ENCODE measurements around the gene EMILIN1. TPM values are rescaled to one million over a fixed set of nuclear protein-coding genes. Genes with fewer than 3 reads are reported as not detected.
"Not testable (repeated sequence)": the region's sequence is repeated elsewhere in the genome, so short reads cannot be mapped to it uniquely, and the experiment has no call there.

Gene EMILIN1
- polyA plus RNA-seq, 2 donors, result 10.7 to 12.1 TPM

DNA sequence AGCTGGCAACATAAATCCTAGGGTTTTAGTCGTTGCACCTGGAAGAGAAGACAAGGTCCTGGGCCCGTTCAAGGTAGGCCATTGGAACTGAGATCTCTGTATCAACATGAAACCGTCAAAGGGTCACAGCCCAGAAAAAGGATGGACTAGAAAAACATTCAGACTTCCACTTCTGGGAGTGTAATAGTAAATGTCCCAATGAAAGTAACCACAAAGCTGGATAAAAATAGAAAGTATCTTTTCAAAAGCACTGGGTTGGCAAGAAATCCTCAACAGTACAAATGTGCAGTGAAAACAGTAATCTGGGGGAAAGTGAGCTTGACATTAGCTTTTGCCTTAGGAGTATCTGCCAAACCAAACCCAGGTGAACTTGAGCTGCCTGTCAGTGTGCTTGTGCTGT, 27.6 kb downstream of the EMILIN1 start:
- Histone ChIP-seq H3K27ac (ENCODE audit: low read depth in 2 of 2, low read length in 1 of 2) (no peak overlapping the region), H3K4me1 (ENCODE audit: control insufficient read depth in 2 of 2, insufficient read depth in 2 of 2, low read length in 1 of 2) (no peaks in the 10 kb centered on the region)
- 61 to 67% methylated on average over 3 of the region's 3 CpGs for WGBS, 2 donors

DNA sequence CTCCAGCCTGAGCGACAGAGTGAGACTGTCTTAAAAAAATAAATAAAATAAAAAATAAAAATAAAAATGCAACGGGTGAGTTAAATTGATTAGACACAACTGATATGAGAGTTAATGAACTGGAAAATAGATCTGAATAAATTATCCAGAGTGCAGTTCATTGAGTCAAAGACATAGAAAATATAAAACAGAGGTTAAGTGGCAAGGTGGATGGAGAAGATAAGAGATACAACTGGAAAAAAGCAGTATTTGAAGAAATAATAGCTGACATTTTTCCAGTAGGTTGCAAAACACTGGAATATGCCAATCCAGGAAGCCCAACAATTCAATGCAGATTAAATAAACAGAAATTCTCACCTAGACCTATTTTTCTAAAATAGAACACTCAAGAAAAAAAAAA, 29.8 kb downstream of the EMILIN1 start:
- WGBS, 2 donors, result 81 to 88% methylated on average over 2 of the region's 2 CpGs
- Histone ChIP-seq H3K4me1 (ENCODE audit: control insufficient read depth in 2 of 2, insufficient read depth in 2 of 2, low read length in 1 of 2) (no peaks in the 10 kb centered on the region), H3K9me3 (ENCODE audit: control insufficient read depth in 2 of 2, insufficient read depth in 1 of 2, low read depth in 1 of 2, low read length in 1 of 2) (no peaks in the 10 kb centered on the region), H3K4me3 (ENCODE audit: low read depth in 1 of 2, low read length in 2 of 2) (no peak overlapping the region), H3K36me3 (ENCODE audit: control insufficient read depth in 2 of 2, insufficient read depth in 2 of 2, low read length in 1 of 2) (no peaks in the 10 kb centered on the region), H3K27me3 (ENCODE audit: control insufficient read depth in 1 of 2, insufficient read depth in 2 of 2, low read length in 2 of 2) (no peaks in the 10 kb centered on the region), H3K27ac (ENCODE audit: low read depth in 2 of 2, low read length in 1 of 2) (no peak overlapping the region)

More for the DNA sequence above, 27.6 kb downstream of the EMILIN1 start:
- no peak overlapping the region for H3K4me3 ChIP-seq (ENCODE audit: low read depth in 1 of 2, low read length in 2 of 2)
- no peaks in the 10 kb centered on the region for H3K27me3 ChIP-seq (ENCODE audit: control insufficient read depth in 1 of 2, insufficient read depth in 2 of 2, low read length in 2 of 2)
- no peaks in the 10 kb centered on the region for H3K36me3 ChIP-seq (ENCODE audit: control insufficient read depth in 2 of 2, insufficient read depth in 2 of 2, low read length in 1 of 2)
- H3K9me3 ChIP-seq (ENCODE audit: control insufficient read depth in 2 of 2, insufficient read depth in 1 of 2, low read depth in 1 of 2, low read length in 1 of 2), result no peaks in the 10 kb centered on the region

DNA sequence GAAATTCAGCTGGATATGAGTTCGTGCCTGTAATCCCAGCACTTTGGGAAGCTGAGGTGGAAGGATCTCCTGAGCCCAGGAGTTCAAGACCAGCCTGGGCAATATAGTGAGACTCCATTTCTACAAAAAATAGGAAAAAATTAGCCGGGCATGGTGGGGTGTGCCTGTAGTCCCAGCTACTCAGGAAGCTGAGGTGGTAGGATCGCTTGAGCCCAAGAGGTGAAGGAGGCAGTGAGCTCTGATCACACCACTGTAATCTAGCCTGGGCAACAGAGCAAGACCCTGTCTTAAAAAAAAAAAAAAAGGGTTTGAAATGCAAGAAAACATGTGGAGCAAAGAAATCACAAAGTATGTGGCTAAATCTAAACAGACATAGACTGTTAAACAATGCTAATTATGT, 30.7 kb downstream of the EMILIN1 start:
- WGBS, 2 donors, result 93% methylated on average over 3 of the region's 3 CpGs
- Histone ChIP-seq H3K4me3 (ENCODE audit: low read depth in 1 of 2, low read length in 2 of 2) (no peak overlapping the region), H3K9me3 (ENCODE audit: control insufficient read depth in 2 of 2, insufficient read depth in 1 of 2, low read depth in 1 of 2, low read length in 1 of 2) (no peaks in the 10 kb centered on the region)

DNA sequence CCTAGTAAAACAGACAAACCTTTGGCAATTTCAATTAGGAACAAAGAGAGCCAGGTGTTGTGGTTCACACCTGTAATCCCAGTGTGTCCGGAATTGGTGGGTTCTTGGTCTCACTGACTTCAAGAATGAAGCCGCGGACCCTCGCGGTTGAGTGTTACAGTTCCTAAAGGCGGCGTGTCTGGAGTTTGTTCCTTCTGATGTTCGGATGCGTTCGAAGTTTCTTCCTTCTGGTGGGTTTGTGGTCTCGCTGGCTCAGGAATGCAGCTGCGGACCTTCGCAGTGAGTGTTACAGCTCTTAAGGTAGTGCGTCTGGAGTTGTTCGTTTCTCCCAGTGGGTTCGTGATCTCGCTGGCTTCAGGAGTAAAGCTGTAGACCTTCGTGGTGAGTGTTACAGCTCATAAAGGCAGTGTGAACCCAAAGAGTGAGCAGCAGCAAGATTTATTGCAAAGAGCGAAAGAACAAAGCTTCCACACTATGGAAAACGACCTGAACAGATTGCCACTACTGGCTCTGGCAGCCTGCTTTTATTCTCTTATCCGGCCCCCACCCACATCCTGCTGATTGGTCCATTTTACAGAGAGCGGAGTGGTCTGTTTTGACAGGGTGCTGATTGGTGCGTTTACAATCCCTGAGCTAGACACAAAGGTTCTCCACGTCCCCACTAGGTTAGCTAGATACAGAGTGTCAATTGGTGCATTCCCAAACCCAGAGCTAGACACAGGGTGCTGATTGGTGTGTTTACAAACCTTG, 32.4 kb downstream of the EMILIN1 start:
- 87% methylated on average over 24 of the region's 24 CpGs for WGBS, 2 donors
- H3K27me3 ChIP-seq (ENCODE audit: control insufficient read depth in 1 of 2, insufficient read depth in 2 of 2, low read length in 2 of 2); H3K9me3 ChIP-seq (ENCODE audit: control insufficient read depth in 2 of 2, insufficient read depth in 1 of 2, low read depth in 1 of 2, low read length in 1 of 2); H3K4me1 ChIP-seq (ENCODE audit: control insufficient read depth in 2 of 2, insufficient read depth in 2 of 2, low read length in 1 of 2); H3K36me3 ChIP-seq (ENCODE audit: control insufficient read depth in 2 of 2, insufficient read depth in 2 of 2, low read length in 1 of 2); H3K27ac ChIP-seq (ENCODE audit: low read depth in 2 of 2, low read length in 1 of 2); H3K4me3 ChIP-seq (ENCODE audit: low read depth in 1 of 2, low read length in 2 of 2): not testable (repeated sequence)

More for the DNA sequence above, 30.7 kb downstream of the EMILIN1 start:
- Histone ChIP-seq H3K27ac (ENCODE audit: low read depth in 2 of 2, low read length in 1 of 2) (no peak overlapping the region), H3K36me3 (ENCODE audit: control insufficient read depth in 2 of 2, insufficient read depth in 2 of 2, low read length in 1 of 2) (no peaks in the 10 kb centered on the region), H3K4me1 (ENCODE audit: control insufficient read depth in 2 of 2, insufficient read depth in 2 of 2, low read length in 1 of 2) (no peaks in the 10 kb centered on the region), H3K27me3 (ENCODE audit: control insufficient read depth in 1 of 2, insufficient read depth in 2 of 2, low read length in 2 of 2) (no peaks in the 10 kb centered on the region)

DNA sequence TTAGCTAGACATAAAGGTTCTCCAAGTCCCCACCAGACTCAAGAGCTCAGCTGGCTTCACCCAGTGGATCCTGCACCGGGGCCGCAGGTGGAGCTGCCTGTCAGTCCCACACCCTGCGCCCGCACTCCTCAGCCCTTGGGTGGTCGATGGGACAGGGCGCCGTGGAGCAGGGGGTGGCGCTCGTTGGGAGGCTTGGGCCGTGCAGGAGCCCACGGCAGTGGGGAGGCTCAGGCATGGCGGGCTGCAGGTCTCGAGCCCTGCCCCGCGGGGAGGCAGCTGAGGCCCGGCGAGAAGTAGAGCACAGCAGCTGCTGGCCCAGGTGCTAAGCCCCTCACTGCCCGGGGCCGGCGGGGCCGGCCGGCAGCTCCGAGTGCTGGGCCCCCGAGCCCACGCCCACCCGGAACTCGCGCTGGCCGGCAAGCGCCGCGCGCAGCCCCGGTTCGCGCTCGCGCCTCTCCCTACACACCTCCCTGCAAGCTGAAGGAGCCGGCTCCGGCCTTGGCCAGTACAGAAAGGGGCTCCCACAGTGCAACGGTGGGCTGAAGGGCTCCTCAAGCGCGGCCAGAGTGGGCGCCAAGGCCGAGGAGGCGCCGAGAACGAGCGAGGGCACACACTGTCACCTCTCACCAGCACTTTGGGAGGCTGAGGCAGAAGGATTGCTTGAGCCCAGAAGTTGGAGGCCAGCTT, 33.1 kb downstream of the EMILIN1 start:
- not testable (repeated sequence) for H3K9me3 ChIP-seq (ENCODE audit: control insufficient read depth in 2 of 2, insufficient read depth in 1 of 2, low read depth in 1 of 2, low read length in 1 of 2); H3K4me1 ChIP-seq (ENCODE audit: control insufficient read depth in 2 of 2, insufficient read depth in 2 of 2, low read length in 1 of 2)
- 94% methylated on average over 42 to 49 of the region's 49 CpGs for WGBS, 2 donors

DNA sequence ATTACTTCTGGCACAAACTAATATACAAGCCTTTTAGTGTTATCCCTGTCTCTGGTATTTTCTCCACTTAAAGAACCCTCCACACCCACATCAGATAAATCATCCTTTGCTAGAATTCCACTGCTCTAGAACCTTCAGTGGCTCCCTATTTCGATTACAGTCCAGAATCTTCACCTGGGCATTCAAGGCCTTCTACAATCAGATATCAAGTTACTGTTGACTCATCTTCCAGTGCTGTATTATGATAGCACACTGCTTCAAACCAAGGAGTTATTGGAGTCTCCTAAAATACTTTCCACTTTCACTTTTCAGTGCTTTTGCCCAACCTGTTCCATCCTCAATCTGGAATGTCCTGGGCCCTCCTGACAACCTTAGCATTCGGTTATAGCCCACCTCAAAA, 37.1 kb downstream of the EMILIN1 start:
- Histone ChIP-seq H3K27ac (ENCODE audit: low read depth in 2 of 2, low read length in 1 of 2) (no peak overlapping the region), H3K36me3 (ENCODE audit: control insufficient read depth in 2 of 2, insufficient read depth in 2 of 2, low read length in 1 of 2) (no peaks in the 10 kb centered on the region), H3K4me3 (ENCODE audit: low read depth in 1 of 2, low read length in 2 of 2) (no peak overlapping the region), H3K4me1 (ENCODE audit: control insufficient read depth in 2 of 2, insufficient read depth in 2 of 2, low read length in 1 of 2) (peaks cover 7% of the 10 kb centered on the region in 2 donors), H3K9me3 (ENCODE audit: control insufficient read depth in 2 of 2, insufficient read depth in 1 of 2, low read depth in 1 of 2, low read length in 1 of 2) (no peaks in the 10 kb centered on the region), H3K27me3 (ENCODE audit: control insufficient read depth in 1 of 2, insufficient read depth in 2 of 2, low read length in 2 of 2) (no peaks in the 10 kb centered on the region)
- WGBS, 2 donors, result 60 to 67% methylated on average over 2 of the region's 2 CpGs

More for the DNA sequence above, 33.1 kb downstream of the EMILIN1 start:
- H3K27ac ChIP-seq (ENCODE audit: low read depth in 2 of 2, low read length in 1 of 2); H3K4me3 ChIP-seq (ENCODE audit: low read depth in 1 of 2, low read length in 2 of 2); H3K27me3 ChIP-seq (ENCODE audit: control insufficient read depth in 1 of 2, insufficient read depth in 2 of 2, low read length in 2 of 2); H3K36me3 ChIP-seq (ENCODE audit: control insufficient read depth in 2 of 2, insufficient read depth in 2 of 2, low read length in 1 of 2): not testable (repeated sequence)

DNA sequence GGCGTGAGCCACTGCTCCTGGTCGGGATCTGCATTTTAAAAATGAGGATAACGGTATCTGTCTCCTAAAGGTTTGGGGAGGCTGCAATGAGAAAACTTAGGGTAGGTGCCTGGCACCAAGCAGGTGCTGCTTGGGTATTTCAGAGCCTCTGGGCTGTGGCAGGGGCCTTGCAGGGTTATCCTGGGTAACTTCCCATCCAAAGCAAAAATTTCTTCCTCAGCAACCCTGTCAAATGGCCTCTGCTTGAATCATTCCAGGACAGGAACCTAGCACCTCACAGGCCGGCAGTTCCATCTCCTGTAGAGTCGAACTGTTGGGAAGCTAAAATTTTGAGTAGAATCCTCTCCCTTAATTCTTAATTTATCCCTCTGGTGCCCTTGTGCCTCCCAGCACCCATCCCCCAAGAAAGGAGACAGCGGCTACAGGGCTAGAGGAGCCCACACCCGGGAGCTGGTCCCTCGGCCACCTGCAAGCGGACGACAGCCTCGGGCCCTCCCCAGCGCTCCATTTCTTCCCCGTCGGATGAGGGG, 39.6 kb downstream of the EMILIN1 start:
- 26% methylated on average over 14 of the region's 14 CpGs for WGBS, 2 donors
- Histone ChIP-seq H3K36me3 (ENCODE audit: control insufficient read depth in 2 of 2, insufficient read depth in 2 of 2, low read length in 1 of 2) (no peaks in the 10 kb centered on the region), H3K4me3 (ENCODE audit: low read depth in 1 of 2, low read length in 2 of 2) (peak overlapping the region; percentile 44 to 56), H3K4me1 (ENCODE audit: control insufficient read depth in 2 of 2, insufficient read depth in 2 of 2, low read length in 1 of 2) (peaks cover 7% of the 10 kb centered on the region in 2 donors), H3K9me3 (ENCODE audit: control insufficient read depth in 2 of 2, insufficient read depth in 1 of 2, low read depth in 1 of 2, low read length in 1 of 2) (no peaks in the 10 kb centered on the region), H3K27me3 (ENCODE audit: control insufficient read depth in 1 of 2, insufficient read depth in 2 of 2, low read length in 2 of 2) (no peaks in the 10 kb centered on the region), H3K27ac (ENCODE audit: low read depth in 2 of 2, low read length in 1 of 2) (no peak overlapping the region)

DNA sequence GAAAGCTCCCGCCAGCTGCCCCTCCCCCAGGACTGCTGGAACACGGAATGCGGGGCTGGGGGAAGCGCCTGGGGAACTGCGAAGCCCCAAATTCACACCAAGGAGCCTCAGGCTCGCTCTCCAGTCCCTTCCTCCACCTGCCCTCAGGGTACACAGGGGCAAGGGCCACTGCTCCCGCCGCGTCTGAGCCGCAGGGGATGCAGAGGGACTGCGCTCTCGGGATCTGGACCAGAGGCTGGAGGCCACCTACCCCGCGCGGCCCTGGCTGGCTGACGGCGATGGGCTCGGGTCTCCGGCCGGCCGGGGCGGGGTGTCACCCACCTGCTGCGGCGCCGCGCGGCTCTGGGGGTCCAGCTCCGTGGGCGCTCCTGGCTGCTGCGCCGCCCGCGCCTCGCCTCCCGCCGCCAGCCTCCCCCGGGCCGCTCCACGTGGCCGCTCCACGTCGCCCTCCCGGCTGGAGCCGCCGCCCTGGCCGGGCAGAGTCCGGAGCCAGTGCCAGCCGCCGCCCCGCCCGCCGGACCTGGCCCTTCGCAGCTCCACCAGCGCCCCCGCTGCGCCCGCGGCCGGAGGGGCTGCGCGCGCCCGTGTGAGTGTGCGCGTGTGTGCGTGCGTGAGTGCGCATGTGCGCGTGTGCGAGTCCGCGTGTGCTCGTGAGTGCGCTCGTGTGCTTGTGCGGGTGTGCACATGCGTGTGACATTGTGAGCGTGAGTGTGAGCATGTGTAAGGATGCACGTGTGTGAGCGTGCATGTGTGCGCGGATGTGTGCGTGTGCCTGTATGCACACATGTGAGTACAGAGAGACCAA, 40.3 kb downstream of the EMILIN1 start, which contains the start of gene CGREF1:
TSS of gene CGREF1 (minus strand) at position 604 of the 805 bp plus-strand sequence. CDS start 14,762 bp downstream, outside the sequence.
- 3 to 4% methylated on average over 51 to 84 of the region's 84 CpGs for WGBS, 2 donors
- Histone ChIP-seq H3K36me3 (ENCODE audit: control insufficient read depth in 2 of 2, insufficient read depth in 2 of 2, low read length in 1 of 2) (no peaks in the 10 kb centered on the region), H3K27me3 (ENCODE audit: control insufficient read depth in 1 of 2, insufficient read depth in 2 of 2, low read length in 2 of 2) (no peaks in the 10 kb centered on the region), H3K27ac (ENCODE audit: low read depth in 2 of 2, low read length in 1 of 2) (no peak within 1 kb of the TSS), H3K4me3 (ENCODE audit: low read depth in 1 of 2, low read length in 2 of 2) (peak within 1 kb of the TSS; percentile 44 to 56), H3K9me3 (ENCODE audit: control insufficient read depth in 2 of 2, insufficient read depth in 1 of 2, low read depth in 1 of 2, low read length in 1 of 2) (no peaks in the 10 kb centered on the region), H3K4me1 (ENCODE audit: control insufficient read depth in 2 of 2, insufficient read depth in 2 of 2, low read length in 1 of 2) (peaks cover 7 to 8% of the 10 kb centered on the region in 2 donors)

DNA sequence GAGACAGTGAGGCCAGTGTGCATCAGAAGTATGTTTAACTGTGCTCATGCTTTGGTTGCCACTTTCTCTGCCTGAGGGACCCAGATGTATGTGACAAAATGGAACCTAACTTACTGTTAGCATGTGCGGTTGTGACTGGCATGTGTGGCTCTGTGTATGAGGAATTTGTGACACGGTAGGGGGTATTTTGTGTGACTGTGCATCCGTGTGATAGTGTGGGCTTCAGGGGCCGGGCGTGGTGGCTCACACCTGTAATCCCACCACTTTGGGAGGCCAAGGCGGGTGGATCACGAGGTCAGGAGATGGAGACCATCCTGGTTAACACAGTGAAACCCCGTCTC, 40.9 kb downstream of the EMILIN1 start:
- Histone ChIP-seq H3K4me3 (ENCODE audit: low read depth in 1 of 2, low read length in 2 of 2) (peak overlapping the region; percentile 44 to 56), H3K4me1 (ENCODE audit: control insufficient read depth in 2 of 2, insufficient read depth in 2 of 2, low read length in 1 of 2) (peaks cover 7 to 11% of the 10 kb centered on the region in 2 donors)
- H3K27me3 ChIP-seq (ENCODE audit: control insufficient read depth in 1 of 2, insufficient read depth in 2 of 2, low read length in 2 of 2); H3K36me3 ChIP-seq (ENCODE audit: control insufficient read depth in 2 of 2, insufficient read depth in 2 of 2, low read length in 1 of 2); H3K9me3 ChIP-seq (ENCODE audit: control insufficient read depth in 2 of 2, insufficient read depth in 1 of 2, low read depth in 1 of 2, low read length in 1 of 2); H3K27ac ChIP-seq (ENCODE audit: low read depth in 2 of 2, low read length in 1 of 2): not testable (repeated sequence)
- 78 to 82% methylated on average over 8 of the region's 8 CpGs for WGBS, 2 donors
